ENCODE measurements around the gene ZNF280B. TPM values are rescaled to one million over a fixed set of nuclear protein-coding genes. Genes with fewer than 3 reads are reported as not detected.

The ZNF280B gene
- total and polyA plus RNA-seq, 2 donors (not counting 1 experiment from before 2014, with no cell fraction given) = 0.67 to 3.5 TPM

DNA sequence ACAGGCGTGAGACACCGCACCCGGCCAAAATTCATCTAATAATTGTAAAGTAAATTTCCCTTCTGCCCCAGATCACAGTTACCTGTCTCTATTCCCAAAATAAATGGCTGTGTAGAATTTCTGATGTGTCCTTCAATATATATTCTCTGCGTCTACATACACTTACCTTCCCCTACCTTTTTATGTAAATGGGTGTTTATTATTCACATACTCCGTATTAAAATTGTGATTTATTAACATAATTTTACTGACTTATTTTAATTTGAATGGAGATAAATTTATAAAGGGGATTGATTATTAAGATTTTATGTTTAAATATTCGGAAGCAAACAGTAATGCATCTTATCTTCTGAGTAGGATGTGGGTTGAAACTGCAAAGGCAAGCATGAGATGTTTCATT is 28.0 kb upstream of the ZNF280B start:
- Histone ChIP-seq H3K4me2 (replicated peaks; ENCODE audit: low read depth, low read length, poor library complexity, severe bottlenecking) (no peak overlapping the region), H2AFZ (ENCODE audit: insufficient read depth, low read depth, low read length, poor library complexity, severe bottlenecking) (no peak overlapping the region), H3K9ac (ENCODE audit: low read length) (no peak overlapping the region), H3K27me3 (replicated peaks in 1 of 4; ENCODE audit: control extremely low read depth in 1 of 4, control insufficient read depth in 3 of 4, insufficient read depth in 4 of 4, low read length in 3 of 4) (peaks cover 0 to 3% (median 0%) of the 10 kb centered on the region in 4 experiments), H4K20me1 (ENCODE audit: control insufficient read depth, insufficient read depth, low read length, poor library complexity, severe bottlenecking) (no peaks in the 10 kb centered on the region), H3K36me3 (replicated peaks in 1 of 2; ENCODE audit: control extremely low read depth in 1 of 2, control insufficient read depth in 1 of 2, extremely low read depth in 1 of 2, insufficient read depth in 2 of 2, low read length in 1 of 2) (no peaks in the 10 kb centered on the region), H3K4me3 (ENCODE audit: control extremely low read depth in 1 of 5, extremely low read depth in 1 of 5, insufficient read depth in 1 of 5, low read depth in 2 of 5, low read length in 4 of 5) (no peak overlapping the region), H3K79me2 (ENCODE audit: control insufficient read depth, insufficient read depth, low read length) (no peaks in the 10 kb centered on the region), H3K4me1 (ENCODE audit: control insufficient read depth in 2 of 2, insufficient read depth in 2 of 2, low read length in 2 of 2) (no peaks in the 10 kb centered on the region), H3K9me3 (ENCODE audit: control extremely low read depth in 1 of 3, control insufficient read depth in 2 of 3, insufficient read depth in 1 of 3, low read length in 2 of 3) (no peaks in the 10 kb centered on the region), H3K27ac (ENCODE audit: low read length in 2 of 2) (no peak overlapping the region)
- Mint-ChIP-seq H3K9me3 (ENCODE audit: insufficient read depth) (no peaks in the 10 kb centered on the region), H3K4me3 (no peak overlapping the region), H3K4me1 (no peaks in the 10 kb centered on the region), H3K27ac (no peak overlapping the region), H3K27me3 (peaks cover 6% of the 10 kb centered on the region)
- POLR2A ChIA-PET = no interaction called here
- intact Hi-C loops (cut with micrococcal nuclease) = no loop called here
- no peak for ATAC-seq (ENCODE audit: low read depth)
- no peak for DNase-seq
- TF ChIP-seq CTCF (IDR thresholded peaks at IDR 0.05) (no peak), EZH2 (IDR thresholded peaks at IDR 0.05; ENCODE audit: borderline replicate concordance, insufficient read depth, low read depth, low read length, poor library complexity, severe bottlenecking) (no peak)
- CTCF ChIA-PET = no interaction called here
- WGBS (ENCODE audit: insufficient coverage) = no CpG with 5 or more reads among the region's 6 CpGs

DNA sequence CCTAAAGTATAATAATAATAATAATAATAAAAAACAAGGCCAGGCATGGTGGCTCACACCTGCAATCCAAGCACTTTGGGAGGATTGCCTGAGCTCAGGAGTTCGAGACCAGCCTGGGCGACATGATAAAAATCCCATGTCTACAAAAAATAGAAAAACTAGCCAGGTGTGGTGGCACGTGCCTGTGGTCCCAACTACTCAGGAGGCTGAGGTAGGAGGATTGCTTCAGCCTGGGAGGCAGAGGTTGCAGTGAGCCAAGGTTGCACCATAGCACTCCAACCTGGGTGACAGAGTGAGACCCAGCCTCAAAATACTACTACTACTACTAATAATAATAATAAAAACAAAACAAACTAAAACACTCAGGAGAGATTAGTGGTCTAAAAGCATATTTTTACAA is 27.1 kb upstream of the ZNF280B start:
- CTCF ChIA-PET = interaction anchor here (0.6 to 1.1 kb wide), 2 partner anchors 104 to 183 kb away, joined by 3 read pairs; no protein-coding TSS in a partner anchor
- no peak overlapping the region for H3K4me3 ChIP-seq (ENCODE audit: control extremely low read depth in 1 of 5, extremely low read depth in 1 of 5, insufficient read depth in 1 of 5, low read depth in 2 of 5, low read length in 4 of 5)

More for the DNA sequence above, 27.1 kb upstream of the ZNF280B start:
- H3K36me3 ChIP-seq (replicated peaks in 1 of 2; ENCODE audit: control extremely low read depth in 1 of 2, control insufficient read depth in 1 of 2, extremely low read depth in 1 of 2, insufficient read depth in 2 of 2, low read length in 1 of 2) = no peaks in the 10 kb centered on the region
- ATAC-seq (ENCODE audit: low read depth) = no peak
- intact Hi-C loops (cut with micrococcal nuclease) = no loop called here
- H3K27me3 Mint-ChIP-seq = peaks cover 6% of the 10 kb centered on the region
- H3K27ac Mint-ChIP-seq = no peak overlapping the region
- no peak overlapping the region for H3K4me2 ChIP-seq (replicated peaks; ENCODE audit: low read depth, low read length, poor library complexity, severe bottlenecking)
- peaks cover 0 to 3% (median 0%) of the 10 kb centered on the region in 4 experiments for H3K27me3 ChIP-seq (replicated peaks in 1 of 4; ENCODE audit: control extremely low read depth in 1 of 4, control insufficient read depth in 3 of 4, insufficient read depth in 4 of 4, low read length in 3 of 4)
- no peaks in the 10 kb centered on the region for H3K79me2 ChIP-seq (ENCODE audit: control insufficient read depth, insufficient read depth, low read length)
- no CpG with 5 or more reads among the region's 3 CpGs for whole genome bisulfite sequencing (ENCODE audit: insufficient coverage)
- no peaks in the 10 kb centered on the region for H3K9me3 ChIP-seq (ENCODE audit: control extremely low read depth in 1 of 3, control insufficient read depth in 2 of 3, insufficient read depth in 1 of 3, low read length in 2 of 3)
- no peak overlapping the region for H3K9ac ChIP-seq (ENCODE audit: low read length)
- no peak overlapping the region for H2AFZ ChIP-seq (ENCODE audit: insufficient read depth, low read depth, low read length, poor library complexity, severe bottlenecking)
- no peak for DNase-seq
- no peaks in the 10 kb centered on the region for H3K4me1 Mint-ChIP-seq
- no peak overlapping the region for H3K4me3 Mint-ChIP-seq
- no peaks in the 10 kb centered on the region for H3K9me3 Mint-ChIP-seq (ENCODE audit: insufficient read depth)
- no peak overlapping the region for H3K27ac ChIP-seq (ENCODE audit: low read length in 2 of 2)
- H3K4me1 ChIP-seq (ENCODE audit: control insufficient read depth in 2 of 2, insufficient read depth in 2 of 2, low read length in 2 of 2) = no peaks in the 10 kb centered on the region
- POLR2A ChIA-PET = no interaction called here
- TF ChIP-seq EZH2 (IDR thresholded peaks at IDR 0.05; ENCODE audit: borderline replicate concordance, insufficient read depth, low read depth, low read length, poor library complexity, severe bottlenecking) (no peak), CTCF (IDR thresholded peaks at IDR 0.05) (no peak)
- H4K20me1 ChIP-seq (ENCODE audit: control insufficient read depth, insufficient read depth, low read length, poor library complexity, severe bottlenecking) = no peaks in the 10 kb centered on the region
